WTC11 (cell line): ENCODE data around the gene EIF2S3. TPM values are rescaled to one million over a fixed set of nuclear protein-coding genes. Genes with fewer than 3 reads are reported as not detected.

ENCODE experiments used
- ATAC-seq: fragments of 200-7000 bp; cut with Tn5 transposase; 2 replicates; pipeline ENCODE4 v1.10.0; 2021; ENCODE audit warnings: mild to moderate bottlenecking, moderate library complexity
- CTCF ChIA-PET: fragments of 300-600 bp; sonication (Branson Sonifier 250); formaldehyde crosslinking; loops from one replicate; lab custom pipeline; 2021; ENCODE audit warnings: antibody characterized with exemption; lab: Charles Lee
- POLR2A ChIA-PET: fragments of 350-600 bp; sonication (Branson Sonifier 250); formaldehyde crosslinking; loops from one replicate; lab custom pipeline; 2021; ENCODE audit warnings: antibody characterized with exemption; lab: Charles Lee
- DNase-seq: peaks from one replicate; pipeline ENCODE4 v3.0.0; 2021; ENCODE audit warnings: low spot score
- H3K27ac Mint-ChIP-seq: 2 replicates; pipeline ENCODE4 v1.8.0; 2021; ENCODE audit warnings: mixed read lengths
- H3K27me3 Mint-ChIP-seq: 2 replicates; pipeline ENCODE4 v1.8.0; 2021; ENCODE audit warnings: low read depth, mild to moderate bottlenecking, moderate library complexity, mixed read lengths
- H3K36me3 Mint-ChIP-seq: 2 replicates; pipeline ENCODE4 v1.8.0; 2021; ENCODE audit warnings: mixed read lengths
- H3K4me1 Mint-ChIP-seq: 2 replicates; pipeline ENCODE4 v1.8.0; 2022; ENCODE audit warnings: mixed read lengths
- H3K4me3 Mint-ChIP-seq: 2 replicates; pipeline ENCODE4 v1.8.0; 2021; ENCODE audit warnings: mild to moderate bottlenecking, moderate library complexity, mixed read lengths
- H3K9me3 Mint-ChIP-seq: 2 replicates; pipeline ENCODE4 v1.8.0; 2021; ENCODE audit warnings: mixed read lengths
- ETV6 ChIP-seq: sonication (generic); formaldehyde crosslinking; IDR thresholded peaks from 2 replicates; pipeline ENCODE4 v1.8.1; 2022; ENCODE audit warnings: mild to moderate bottlenecking, missing genetic modification reagents
- FOXJ3 ChIP-seq: sonication (generic); formaldehyde crosslinking; IDR thresholded peaks from 2 replicates; pipeline ENCODE4 v1.9.0; 2021; ENCODE audit warnings: missing genetic modification reagents, mild to moderate bottlenecking, borderline replicate concordance
- HMGA2 ChIP-seq: fragments of 250-450 bp; sonication (Bioruptor Pico); IDR thresholded peaks from 2 replicates; pipeline ENCODE4 v1.4.0; 2021; ENCODE audit warnings: mild to moderate bottlenecking, moderate library complexity
- MXD4 ChIP-seq: fragments of 250-450 bp; sonication (Bioruptor Pico); IDR thresholded peaks from 2 replicates; pipeline ENCODE4 v1.8.0; 2021; ENCODE audit warnings: mild to moderate bottlenecking, moderate library complexity, borderline replicate concordance
- NR2C2 ChIP-seq: sonication (generic); formaldehyde crosslinking; IDR thresholded peaks from 2 replicates; pipeline ENCODE4 v1.8.0; 2022; ENCODE audit warnings: mild to moderate bottlenecking, missing genetic modification reagents
- PRRX2 ChIP-seq: fragments of 250-450 bp; sonication (Bioruptor Pico); IDR thresholded peaks from 2 replicates; pipeline ENCODE4 v1.8.0; 2021; ENCODE audit warnings: mild to moderate bottlenecking
- RELA ChIP-seq: sonication (generic); formaldehyde crosslinking; IDR thresholded peaks from 2 replicates; pipeline ENCODE4 v1.8.1; 2022; ENCODE audit warnings: missing genetic modification reagents, mild to moderate bottlenecking, borderline replicate concordance
- SMAD3 ChIP-seq: sonication (generic); formaldehyde crosslinking; IDR thresholded peaks from 2 replicates; pipeline ENCODE4 v1.8.0; 2022; ENCODE audit warnings: missing genetic modification reagents, mild to moderate bottlenecking, borderline replicate concordance
- TCF7 ChIP-seq: sonication (generic); formaldehyde crosslinking; IDR thresholded peaks from 2 replicates; pipeline ENCODE4 v1.8.0; 2022; ENCODE audit warnings: mild to moderate bottlenecking, low read depth, missing genetic modification reagents, moderate library complexity
- ZBTB21 ChIP-seq: sonication (generic); formaldehyde crosslinking; IDR thresholded peaks from 2 replicates; pipeline ENCODE4 v1.8.1; 2023; ENCODE audit warnings: mild to moderate bottlenecking, missing genetic modification reagents, borderline replicate concordance
- ZNF416 ChIP-seq: fragments of 250-450 bp; sonication (Bioruptor Pico); IDR thresholded peaks from 2 replicates; pipeline ENCODE4 v1.9.0; 2021; ENCODE audit warnings: mild to moderate bottlenecking, inconsistent platforms
- total RNA-seq: library from RNA; stranded (reverse); gene quantifications from 3 replicates; pipeline ENCODE4 v1.2.3, GENCODE V29; 2021
- TF ChIP-seq, protein P1 (sequence below): sonication (generic); formaldehyde crosslinking; IDR thresholded peaks from 2 replicates; pipeline ENCODE4 v1.8.1; 2022; ENCODE audit warnings: missing genetic modification reagents, borderline replicate concordance
- TF ChIP-seq, protein P2 (sequence below): fragments of 200-600 bp; IDR thresholded peaks from 2 replicates; pipeline ENCODE4 v1.8.0; 2022; ENCODE audit warnings: antibody characterized with exemption
- TF ChIP-seq, protein P3 (sequence below): fragments of 250-450 bp; sonication (Bioruptor Pico); IDR thresholded peaks from 2 replicates; pipeline ENCODE4 v2.1.2; 2022; ENCODE audit warnings: mild to moderate bottlenecking, moderate library complexity
- TF ChIP-seq, protein P4 (sequence below): sonication (generic); formaldehyde crosslinking; IDR thresholded peaks from 2 replicates; pipeline ENCODE4 v1.8.1; 2023; ENCODE audit warnings: mild to moderate bottlenecking, missing genetic modification reagents, moderate library complexity
- TF ChIP-seq, protein P5 (sequence below): sonication (generic); formaldehyde crosslinking; IDR thresholded peaks from 2 replicates; pipeline ENCODE4 v1.8.1; 2022; ENCODE audit warnings: mild to moderate bottlenecking, moderate library complexity, missing genetic modification reagents
- TF ChIP-seq, protein P6 (sequence below): sonication (generic); formaldehyde crosslinking; conservative IDR thresholded peaks from 2 replicates; pipeline ENCODE4 v1.8.1; 2022; ENCODE audit warnings: mild to moderate bottlenecking, missing genetic modification reagents

Gene EIF2S3
- total RNA-seq, 1 experiment from 2014 or later: 299 TPM

DNA sequence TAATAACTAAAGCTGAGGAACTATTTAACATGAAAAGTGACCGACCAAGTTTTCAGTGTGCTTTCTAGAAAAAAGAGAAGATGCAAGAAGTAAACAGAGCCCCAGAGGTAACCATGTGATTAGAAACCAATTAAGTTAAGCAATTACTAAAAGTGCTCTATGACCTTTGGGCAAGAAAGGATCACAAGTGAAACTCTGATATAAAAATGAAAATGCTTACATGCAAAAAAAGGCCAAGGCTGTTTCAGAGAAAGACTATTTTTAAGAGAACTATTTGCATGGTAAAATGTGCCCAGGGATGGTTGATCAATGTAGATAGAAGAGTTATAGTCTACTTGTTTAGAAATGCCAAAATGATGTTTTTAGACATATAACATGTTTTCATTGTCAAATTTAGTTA lies 49.7 kb upstream of the EIF2S3 start (continued):
- TF ChIP-seq, protein P1, sequence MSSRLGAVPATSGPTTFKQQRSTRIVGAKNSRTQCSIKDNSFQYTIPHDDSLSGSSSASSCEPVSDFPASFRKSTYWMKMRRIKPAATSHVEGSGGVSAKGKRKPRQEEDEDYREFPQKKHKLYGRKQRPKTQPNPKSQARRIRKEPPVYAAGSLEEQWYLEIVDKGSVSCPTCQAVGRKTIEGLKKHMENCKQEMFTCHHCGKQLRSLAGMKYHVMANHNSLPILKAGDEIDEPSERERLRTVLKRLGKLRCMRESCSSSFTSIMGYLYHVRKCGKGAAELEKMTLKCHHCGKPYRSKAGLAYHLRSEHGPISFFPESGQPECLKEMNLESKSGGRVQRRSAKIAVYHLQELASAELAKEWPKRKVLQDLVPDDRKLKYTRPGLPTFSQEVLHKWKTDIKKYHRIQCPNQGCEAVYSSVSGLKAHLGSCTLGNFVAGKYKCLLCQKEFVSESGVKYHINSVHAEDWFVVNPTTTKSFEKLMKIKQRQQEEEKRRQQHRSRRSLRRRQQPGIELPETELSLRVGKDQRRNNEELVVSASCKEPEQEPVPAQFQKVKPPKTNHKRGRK: no peak
- TF ChIP-seq, protein P2, sequence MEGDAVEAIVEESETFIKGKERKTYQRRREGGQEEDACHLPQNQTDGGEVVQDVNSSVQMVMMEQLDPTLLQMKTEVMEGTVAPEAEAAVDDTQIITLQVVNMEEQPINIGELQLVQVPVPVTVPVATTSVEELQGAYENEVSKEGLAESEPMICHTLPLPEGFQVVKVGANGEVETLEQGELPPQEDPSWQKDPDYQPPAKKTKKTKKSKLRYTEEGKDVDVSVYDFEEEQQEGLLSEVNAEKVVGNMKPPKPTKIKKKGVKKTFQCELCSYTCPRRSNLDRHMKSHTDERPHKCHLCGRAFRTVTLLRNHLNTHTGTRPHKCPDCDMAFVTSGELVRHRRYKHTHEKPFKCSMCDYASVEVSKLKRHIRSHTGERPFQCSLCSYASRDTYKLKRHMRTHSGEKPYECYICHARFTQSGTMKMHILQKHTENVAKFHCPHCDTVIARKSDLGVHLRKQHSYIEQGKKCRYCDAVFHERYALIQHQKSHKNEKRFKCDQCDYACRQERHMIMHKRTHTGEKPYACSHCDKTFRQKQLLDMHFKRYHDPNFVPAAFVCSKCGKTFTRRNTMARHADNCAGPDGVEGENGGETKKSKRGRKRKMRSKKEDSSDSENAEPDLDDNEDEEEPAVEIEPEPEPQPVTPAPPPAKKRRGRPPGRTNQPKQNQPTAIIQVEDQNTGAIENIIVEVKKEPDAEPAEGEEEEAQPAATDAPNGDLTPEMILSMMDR: no peak
- TF ChIP-seq, protein P3, sequence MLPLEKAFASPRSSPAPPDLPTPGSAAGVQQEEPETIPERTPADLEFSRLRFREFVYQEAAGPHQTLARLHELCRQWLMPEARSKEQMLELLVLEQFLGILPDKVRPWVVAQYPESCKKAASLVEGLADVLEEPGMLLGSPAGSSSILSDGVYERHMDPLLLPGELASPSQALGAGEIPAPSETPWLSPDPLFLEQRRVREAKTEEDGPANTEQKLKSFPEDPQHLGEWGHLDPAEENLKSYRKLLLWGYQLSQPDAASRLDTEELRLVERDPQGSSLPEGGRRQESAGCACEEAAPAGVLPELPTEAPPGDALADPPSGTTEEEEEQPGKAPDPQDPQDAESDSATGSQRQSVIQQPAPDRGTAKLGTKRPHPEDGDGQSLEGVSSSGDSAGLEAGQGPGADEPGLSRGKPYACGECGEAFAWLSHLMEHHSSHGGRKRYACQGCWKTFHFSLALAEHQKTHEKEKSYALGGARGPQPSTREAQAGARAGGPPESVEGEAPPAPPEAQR (CRISPR knock-in tag): no peak
- TF ChIP-seq HMGA2 (CRISPR knock-in tag): no peak

DNA sequence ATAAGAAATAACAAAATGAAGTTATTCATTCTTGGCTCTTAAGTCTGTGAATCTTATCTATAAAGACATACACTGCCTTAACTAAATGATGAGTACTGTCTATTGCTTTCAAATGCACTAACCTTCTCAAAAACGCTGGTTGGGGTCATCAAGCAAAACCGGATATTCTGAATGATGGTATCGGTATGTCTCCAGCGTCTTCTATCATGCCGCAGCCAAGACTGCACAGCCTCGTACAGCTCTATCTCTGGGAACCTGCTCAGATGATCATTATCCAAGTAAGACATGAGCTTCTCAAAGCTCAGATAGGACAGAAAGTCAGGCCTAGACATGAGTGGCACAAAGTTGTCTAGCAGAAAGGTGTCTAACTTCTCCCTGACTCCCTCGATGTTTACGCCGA lies 48.9 kb upstream of the EIF2S3 start:
- POLR2A ChIA-PET: no interaction called here
- CTCF ChIA-PET: no interaction called here
- Mint-ChIP-seq H3K27me3 (no peaks in the 10 kb centered on the region), H3K4me3 (no peak overlapping the region), H3K36me3 (peaks cover 13% of the 10 kb centered on the region), H3K9me3 (no peaks in the 10 kb centered on the region), H3K27ac (no peak overlapping the region; the same call in 1 of the 2 replicates), H3K4me1 (no peaks in the 10 kb centered on the region; the same call in 1 of the 2 replicates)
- TF ChIP-seq NR2C2 (CRISPR knock-in tag): no peak
- no peak for TF ChIP-seq ZNF416 (CRISPR knock-in tag)
- TF ChIP-seq RELA (CRISPR knock-in tag): no peak
- no peak for TF ChIP-seq ZBTB21 (CRISPR knock-in tag)
- TF ChIP-seq PRRX2 (CRISPR knock-in tag): no peak
- no peak for TF ChIP-seq TCF7 (CRISPR knock-in tag)
- TF ChIP-seq, protein P4, sequence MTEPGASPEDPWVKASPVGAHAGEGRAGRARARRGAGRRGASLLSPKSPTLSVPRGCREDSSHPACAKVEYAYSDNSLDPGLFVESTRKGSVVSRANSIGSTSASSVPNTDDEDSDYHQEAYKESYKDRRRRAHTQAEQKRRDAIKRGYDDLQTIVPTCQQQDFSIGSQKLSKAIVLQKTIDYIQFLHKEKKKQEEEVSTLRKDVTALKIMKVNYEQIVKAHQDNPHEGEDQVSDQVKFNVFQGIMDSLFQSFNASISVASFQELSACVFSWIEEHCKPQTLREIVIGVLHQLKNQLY: no peak
- no peak for ATAC-seq
- no peak for DNase-seq

DNA sequence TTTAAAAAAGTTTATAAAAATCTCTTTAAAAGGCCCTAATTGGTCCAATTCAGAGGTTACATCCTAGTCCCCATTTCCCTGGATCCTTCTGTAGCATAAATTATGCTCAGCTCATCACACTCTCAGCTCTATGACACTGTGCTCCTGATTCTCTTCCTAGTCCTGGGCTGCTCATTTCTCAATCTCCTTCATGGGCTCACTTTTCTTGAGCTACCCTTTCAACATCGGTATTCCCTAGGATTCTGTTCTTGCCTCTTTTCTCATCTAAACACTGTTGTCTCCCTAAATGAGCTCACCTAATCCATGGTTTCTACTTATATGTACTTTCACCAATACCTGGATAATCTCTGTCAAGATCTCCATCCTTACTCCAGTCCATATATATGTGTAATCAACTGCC lies 42.5 kb upstream of the EIF2S3 start:
- no peak overlapping the region for H3K4me3 Mint-ChIP-seq
- ChIA-PET CTCF (interaction anchor here (0.6 to 1.0 kb wide), 2 partner anchors 42 to 83 kb away, joined by 3 to 4 read pairs; no protein-coding TSS in a partner anchor), POLR2A (no interaction called here)
- H3K4me1 Mint-ChIP-seq: no peaks in the 10 kb centered on the region; the same call in 1 of the 2 replicates
- H3K27ac Mint-ChIP-seq: no peak overlapping the region
- H3K27me3 Mint-ChIP-seq: no peaks in the 10 kb centered on the region
- peaks cover 1% of the 10 kb centered on the region; the same call in 1 of the 2 replicates for H3K36me3 Mint-ChIP-seq
- no peaks in the 10 kb centered on the region for H3K9me3 Mint-ChIP-seq
- no peak for ATAC-seq
- TF ChIP-seq, protein P5, sequence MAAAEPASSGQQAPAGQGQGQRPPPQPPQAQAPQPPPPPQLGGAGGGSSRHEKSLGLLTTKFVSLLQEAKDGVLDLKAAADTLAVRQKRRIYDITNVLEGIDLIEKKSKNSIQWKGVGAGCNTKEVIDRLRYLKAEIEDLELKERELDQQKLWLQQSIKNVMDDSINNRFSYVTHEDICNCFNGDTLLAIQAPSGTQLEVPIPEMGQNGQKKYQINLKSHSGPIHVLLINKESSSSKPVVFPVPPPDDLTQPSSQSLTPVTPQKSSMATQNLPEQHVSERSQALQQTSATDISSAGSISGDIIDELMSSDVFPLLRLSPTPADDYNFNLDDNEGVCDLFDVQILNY (CRISPR knock-in tag): no peak
- TF ChIP-seq PRRX2 (CRISPR knock-in tag) (no peak), SMAD3 (CRISPR knock-in tag) (no peak), ETV6 (CRISPR knock-in tag) (no peak), MXD4 (CRISPR knock-in tag) (no peak), FOXJ3 (no peak)
- TF ChIP-seq, protein P4: no peak
- TF ChIP-seq, protein P3 (CRISPR knock-in tag): no peak
- TF ChIP-seq, protein P6, sequence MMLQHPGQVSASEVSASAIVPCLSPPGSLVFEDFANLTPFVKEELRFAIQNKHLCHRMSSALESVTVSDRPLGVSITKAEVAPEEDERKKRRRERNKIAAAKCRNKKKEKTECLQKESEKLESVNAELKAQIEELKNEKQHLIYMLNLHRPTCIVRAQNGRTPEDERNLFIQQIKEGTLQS (CRISPR knock-in tag): no peak
- DNase-seq: no peak
